Astrocyte (in vitro differentiated cells and primary cell): Measurements from ENCODE around the gene NR5A2. TPM values are rescaled to one million over a fixed set of nuclear protein-coding genes. Genes with fewer than 3 reads are reported as not detected.

ENCODE experiments used
- DNase-seq: peaks from one replicate; pipeline ENCODE4 v3.0.0-alpha.2; 2010; ENCODE audit warnings: low read depth
- FAIRE-seq: peaks from 2 replicates; lab custom pipeline; 2011; peaks lifted over from hg19 to GRCh38; lab: Jason Lieb, UNC
- H2AFZ ChIP-seq: 2 replicates; pipeline ENCODE4 v1.6.0; 2012; ENCODE audit warnings: low read depth, low read length, inconsistent platforms
- H3K27ac ChIP-seq: 2 replicates; pipeline ENCODE4 v1.5.1; 2011; ENCODE audit warnings: low read depth, low read length, inconsistent platforms
- H3K27me3 ChIP-seq: 2 replicates; pipeline ENCODE4 v1.6.0; 2011; ENCODE audit warnings: low read length, inconsistent platforms; ENCODE audit not compliant: insufficient read depth
- H3K36me3 ChIP-seq: 2 replicates; pipeline ENCODE4 v1.5.1; 2011; ENCODE audit warnings: low read length, inconsistent platforms; ENCODE audit not compliant: insufficient read depth
- H3K4me1 ChIP-seq: 2 replicates; pipeline ENCODE4 v1.5.1; 2011; ENCODE audit warnings: low read length, inconsistent platforms; ENCODE audit not compliant: insufficient read depth
- H3K4me2 ChIP-seq: 2 replicates; pipeline ENCODE4 v1.6.0; 2012; ENCODE audit warnings: low read length, inconsistent platforms
- H3K4me3 ChIP-seq: 2 replicates; pipeline ENCODE4 v1.5.1; 2011; ENCODE audit warnings: low read depth, mild to moderate bottlenecking, low read length, inconsistent platforms; ENCODE audit not compliant: insufficient read depth
- H3K79me2 ChIP-seq: 2 replicates; pipeline ENCODE4 v1.6.0; 2012; ENCODE audit warnings: mild to moderate bottlenecking, low read length, inconsistent platforms; ENCODE audit not compliant: insufficient read depth
- H3K9ac ChIP-seq: 2 replicates; pipeline ENCODE4 v1.6.0; 2012; ENCODE audit warnings: mild to moderate bottlenecking, low read length, inconsistent platforms
- H3K9me3 ChIP-seq: 2 replicates; pipeline ENCODE4 v1.5.1; 2012; ENCODE audit warnings: low read depth, mild to moderate bottlenecking, low read length, inconsistent platforms; ENCODE audit not compliant: insufficient read depth
- H4K20me1 ChIP-seq: 2 replicates; pipeline ENCODE4 v1.6.0; 2012; ENCODE audit warnings: low read length, inconsistent platforms; ENCODE audit not compliant: insufficient read depth
- H3K27ac Mint-ChIP-seq: one replicate; pipeline ENCODE4 v1.8.0; 2021; ENCODE audit warnings: mild to moderate bottlenecking, mixed read lengths; ENCODE audit not compliant: unreplicated experiment
- H3K27me3 Mint-ChIP-seq: one replicate; pipeline ENCODE4 v1.8.0; 2021; ENCODE audit warnings: low read depth, mixed read lengths; ENCODE audit not compliant: unreplicated experiment
- H3K36me3 Mint-ChIP-seq: one replicate; pipeline ENCODE4 v1.8.0; 2021; ENCODE audit warnings: low read depth, mixed read lengths; ENCODE audit not compliant: unreplicated experiment
- H3K4me1 Mint-ChIP-seq: one replicate; pipeline ENCODE4 v1.8.0; 2021; ENCODE audit warnings: low read depth, mixed read lengths; ENCODE audit not compliant: unreplicated experiment
- H3K4me3 Mint-ChIP-seq: one replicate; pipeline ENCODE4 v1.8.0; 2021; ENCODE audit warnings: mild to moderate bottlenecking, moderate library complexity, mixed read lengths; ENCODE audit not compliant: unreplicated experiment
- H3K9me3 Mint-ChIP-seq: one replicate; pipeline ENCODE4 v1.8.0; 2021; ENCODE audit warnings: mild to moderate bottlenecking, mixed read lengths; ENCODE audit not compliant: unreplicated experiment
- CTCF ChIP-seq: IDR thresholded peaks from 2 replicates; pipeline ENCODE4 v1.5.1; 2011; ENCODE audit warnings: low read depth, mild to moderate bottlenecking, inconsistent platforms, low read length, moderate library complexity; ENCODE audit not compliant: insufficient read depth
- EZH2 ChIP-seq: IDR thresholded peaks from 2 replicates; pipeline ENCODE4 v1.6.1; 2012; ENCODE audit warnings: mild to moderate bottlenecking, low read length, inconsistent platforms; ENCODE audit not compliant: insufficient read depth
- total RNA-seq: library from RNA; stranded (reverse); gene quantifications from 2 replicates; pipeline ENCODE4 v1.2.1, GENCODE V29; 2021

Gene NR5A2
- total RNA-seq, 1 donor from 2014 or later, result 0.39 TPM

GRCh38 chr1:200028586-200029034 lies 1.1 kb downstream of the NR5A2 start:
- H3K4me1 Mint-ChIP-seq, result no peaks in the 10 kb centered on the region
- Histone ChIP-seq H3K9me3 (no peaks in the 10 kb centered on the region), H3K27me3 (peaks cover 57% of the 10 kb centered on the region), H3K27ac (no peak overlapping the region), H3K4me2 (peak overlapping the region; percentile 90), H4K20me1 (no peaks in the 10 kb centered on the region), H3K4me3 (peak overlapping the region; percentile 63), H3K4me1 (peaks cover 5% of the 10 kb centered on the region), H3K79me2 (no peaks in the 10 kb centered on the region), H3K9ac (peak overlapping the region; percentile 42), H2AFZ (peak overlapping the region; percentile 79), H3K36me3 (no peaks in the 10 kb centered on the region)
- DNase-seq (no peak), FAIRE-seq (no peak)
- peaks cover 34% of the 10 kb centered on the region for H3K27me3 Mint-ChIP-seq
- no peaks in the 10 kb centered on the region for H3K9me3 Mint-ChIP-seq
- H3K36me3 Mint-ChIP-seq, result peaks cover 1% of the 10 kb centered on the region
- no peak overlapping the region for H3K27ac Mint-ChIP-seq
- H3K4me3 Mint-ChIP-seq, result peak overlapping the region; percentile 81
- TF ChIP-seq CTCF, result no peak
- TF ChIP-seq EZH2, result no peak

- no peaks in the 10 kb centered on the region for H4K20me1 ChIP-seq
- no peaks in the 10 kb centered on the region for H3K79me2 ChIP-seq
- H3K36me3 ChIP-seq, result no peaks in the 10 kb centered on the region
- peak overlapping the region; percentile 90 for H3K4me2 ChIP-seq
- DNase-seq (no peak), FAIRE-seq (no peak)
- peak overlapping the region; percentile 42 for H3K9ac ChIP-seq
- H3K4me1 ChIP-seq, result peaks cover 5% of the 10 kb centered on the region
- H3K9me3 Mint-ChIP-seq, result no peaks in the 10 kb centered on the region
- H3K4me3 Mint-ChIP-seq, result peak overlapping the region; percentile 83
- H3K27me3 ChIP-seq, result peaks cover 63% of the 10 kb centered on the region
- H2AFZ ChIP-seq, result peak overlapping the region; percentile 79
- peaks cover 1% of the 10 kb centered on the region for H3K36me3 Mint-ChIP-seq
- H3K9me3 ChIP-seq, result no peaks in the 10 kb centered on the region
- peak overlapping the region; percentile 63 for H3K4me3 ChIP-seq
- no peak overlapping the region for H3K27ac Mint-ChIP-seq
- TF ChIP-seq CTCF, result no peak
- peak; percentile 81 for TF ChIP-seq EZH2
- no peak overlapping the region for H3K27ac ChIP-seq
- H3K4me1 Mint-ChIP-seq, result no peaks in the 10 kb centered on the region
- H3K27me3 Mint-ChIP-seq, result peaks cover 34% of the 10 kb centered on the region
These were observed 1.7 kb downstream of the NR5A2 start for GRCh38 chr1:200029035-200029821.

- H4K20me1 ChIP-seq, result no peaks in the 10 kb centered on the region
- no peaks in the 10 kb centered on the region for H3K79me2 ChIP-seq
- no peak overlapping the region for H3K27ac ChIP-seq
- H3K4me3 Mint-ChIP-seq, result peak overlapping the region; percentile 83
- FAIRE-seq (no peak), DNase-seq (no peak)
- no peaks in the 10 kb centered on the region for H3K4me1 Mint-ChIP-seq
- H3K9me3 ChIP-seq, result no peaks in the 10 kb centered on the region
- H3K36me3 Mint-ChIP-seq, result peaks cover 1% of the 10 kb centered on the region
- H3K36me3 ChIP-seq, result no peaks in the 10 kb centered on the region
- H3K27me3 ChIP-seq, result peaks cover 67% of the 10 kb centered on the region
- H3K4me3 ChIP-seq, result no peak overlapping the region
- H2AFZ ChIP-seq, result no peak overlapping the region
- H3K9me3 Mint-ChIP-seq, result no peaks in the 10 kb centered on the region
- peaks cover 34% of the 10 kb centered on the region for H3K27me3 Mint-ChIP-seq
- peaks cover 5% of the 10 kb centered on the region for H3K4me1 ChIP-seq
- H3K27ac Mint-ChIP-seq, result no peak overlapping the region
- peak overlapping the region; percentile 90 for H3K4me2 ChIP-seq
- TF ChIP-seq CTCF, result no peak
- TF ChIP-seq EZH2, result peak; percentile 19
- no peak overlapping the region for H3K9ac ChIP-seq
These were observed 2.3 kb downstream of the NR5A2 start for GRCh38 chr1:200029822-200030152.
